H7 (cell line): ENCODE data around the gene F11R. TPM values are rescaled to one million over a fixed set of nuclear protein-coding genes. Genes with fewer than 3 reads are reported as not detected.

Experiments used
- DNase-seq: peaks from one replicate; pipeline ENCODE4 v3.0.0; 2012
- H3K27me3 ChIP-seq: 2 replicates; pipeline ENCODE4 v1.6.0; 2011; ENCODE audit warnings: mild to moderate bottlenecking, low read length; ENCODE audit not compliant: control insufficient read depth, insufficient read depth
- H3K36me3 ChIP-seq: replicated peaks from 2 replicates; pipeline ENCODE4 v1.5.1; 2011; ENCODE audit warnings: low read length; ENCODE audit not compliant: control insufficient read depth, insufficient read depth
- H3K4me3 ChIP-seq: 2 replicates; pipeline ENCODE4 v1.5.1; 2011; ENCODE audit warnings: low read depth, mild to moderate bottlenecking, control low read depth, low read length, moderate library complexity; ENCODE audit not compliant: insufficient read depth
- total RNA-seq: library from RNA; depleted of rRNA; stranded (reverse); fragments of >200 nt; shearing (Covaris generic); gene quantifications from 2 replicates; pipeline ENCODE4 v1.2.3, GENCODE V29; 2014

Gene F11R
- total RNA-seq, 1 experiment from 2014 or later, result 211 TPM

DNA sequence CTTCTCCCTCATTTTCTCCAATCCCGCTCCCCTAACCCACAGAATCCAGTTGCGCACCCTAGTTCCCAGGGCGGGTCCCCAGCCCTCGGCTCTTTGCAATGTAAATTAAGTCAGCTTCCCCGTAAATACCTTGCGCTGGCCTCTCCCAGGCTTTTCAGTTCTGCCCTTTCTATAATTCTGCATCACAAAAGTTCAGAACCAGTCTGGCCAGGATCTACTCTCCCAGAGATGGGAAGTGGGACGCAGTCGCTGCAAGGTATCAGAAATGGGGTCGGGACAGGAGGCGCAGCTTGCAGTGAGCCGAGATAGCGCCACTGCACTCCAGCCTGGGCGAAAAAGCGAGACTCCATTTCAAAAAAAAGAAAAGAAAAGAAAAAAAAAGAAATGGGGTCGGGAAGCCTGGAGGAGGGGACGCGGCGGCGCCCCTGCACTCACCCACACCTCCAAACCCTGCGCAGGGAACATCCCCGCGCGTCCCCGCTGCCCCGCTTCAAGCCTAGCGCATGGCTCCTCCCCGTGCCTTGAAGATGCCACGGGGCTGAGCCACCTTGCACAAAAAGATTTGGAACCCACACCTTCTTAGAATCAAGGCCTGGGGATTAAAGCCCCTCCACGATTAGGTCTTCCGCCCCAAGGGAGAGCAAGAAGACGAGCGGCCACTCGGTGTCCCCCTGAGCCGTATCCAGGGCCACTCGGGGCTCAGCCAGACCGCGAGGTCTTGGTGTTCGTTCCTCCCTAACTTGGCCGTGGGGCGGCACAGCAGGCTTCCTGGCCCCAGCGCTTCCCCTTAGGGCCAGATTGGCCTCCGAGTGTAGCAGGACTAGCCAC, 39.2 kb downstream of the F11R start:
- Histone ChIP-seq H3K36me3 (no peaks in the 10 kb centered on the region), H3K27me3 (no peaks in the 10 kb centered on the region), H3K4me3 (peak overlapping the region; percentile 42)
- DNase-seq, result peak; percentile 72

DNA sequence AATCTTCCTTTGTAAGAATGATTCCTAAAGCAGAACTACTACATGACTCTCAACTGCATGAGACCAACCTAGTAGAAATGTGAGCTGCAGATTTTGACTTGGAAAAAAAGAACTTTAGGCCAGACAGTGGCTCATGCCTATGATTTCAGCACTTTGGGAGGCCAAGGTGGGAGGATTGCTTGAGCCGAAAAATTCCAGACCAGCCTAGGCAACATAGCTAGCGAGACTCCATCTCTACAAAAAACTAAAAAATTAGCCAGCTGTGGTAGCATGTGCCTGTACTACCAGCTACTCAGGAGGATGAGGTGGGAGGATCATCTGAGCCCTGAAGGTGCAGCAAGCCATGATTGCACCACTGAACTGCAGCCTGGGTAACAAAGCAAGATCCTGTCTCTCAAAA, 41.7 kb downstream of the F11R start:
- Histone ChIP-seq H3K27me3 (no peaks in the 10 kb centered on the region), H3K4me3 (no peak overlapping the region), H3K36me3 (no peaks in the 10 kb centered on the region)
- no peak for DNase-seq

DNA sequence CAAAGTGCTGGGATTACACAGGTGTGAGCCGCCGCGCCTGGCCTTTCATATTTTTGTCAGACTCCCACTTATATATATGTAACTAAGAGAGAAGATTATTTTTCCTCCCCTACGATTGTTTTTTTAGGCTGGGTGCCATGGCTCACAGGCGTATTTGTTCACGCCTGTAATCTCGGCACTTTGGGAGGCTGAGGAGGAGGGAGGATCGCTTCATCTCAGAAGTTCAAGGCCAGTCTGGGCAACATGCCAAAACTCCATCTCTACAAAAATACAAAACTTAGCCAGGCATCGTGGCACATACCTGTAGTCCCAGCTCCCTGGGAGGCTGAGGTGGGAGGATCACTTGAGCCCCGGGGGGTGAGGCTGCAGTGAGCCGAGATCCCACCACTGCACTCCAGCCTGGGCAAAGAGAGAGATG, 42.4 kb downstream of the F11R start:
- no peak for DNase-seq

DNA sequence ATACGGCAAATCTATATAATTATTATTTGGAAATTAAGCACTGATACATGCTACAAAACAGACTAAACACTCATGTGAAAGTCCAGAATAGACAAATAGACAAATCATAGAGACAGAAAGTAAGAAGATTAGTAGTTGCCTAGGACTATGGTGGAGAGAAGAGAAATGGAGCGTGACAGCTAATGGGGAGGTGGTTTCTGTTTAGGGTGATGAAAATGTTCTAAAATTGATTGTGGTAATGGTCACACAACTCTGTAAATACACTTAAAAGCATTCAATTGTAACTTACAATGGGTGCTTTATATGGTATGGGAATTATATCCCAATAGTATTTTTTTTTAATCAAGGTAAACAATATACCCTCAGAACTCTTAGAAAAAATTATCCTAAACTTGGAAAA, 45.9 kb downstream of the F11R start:
- DNase-seq, result no peak
- no peaks in the 10 kb centered on the region for H3K36me3 ChIP-seq
- no peak overlapping the region for H3K4me3 ChIP-seq
- H3K27me3 ChIP-seq, result no peaks in the 10 kb centered on the region

More for the DNA sequence above, 42.4 kb downstream of the F11R start:
- Histone ChIP-seq H3K4me3 (no peak overlapping the region), H3K27me3 (no peaks in the 10 kb centered on the region), H3K36me3 (no peaks in the 10 kb centered on the region)

DNA sequence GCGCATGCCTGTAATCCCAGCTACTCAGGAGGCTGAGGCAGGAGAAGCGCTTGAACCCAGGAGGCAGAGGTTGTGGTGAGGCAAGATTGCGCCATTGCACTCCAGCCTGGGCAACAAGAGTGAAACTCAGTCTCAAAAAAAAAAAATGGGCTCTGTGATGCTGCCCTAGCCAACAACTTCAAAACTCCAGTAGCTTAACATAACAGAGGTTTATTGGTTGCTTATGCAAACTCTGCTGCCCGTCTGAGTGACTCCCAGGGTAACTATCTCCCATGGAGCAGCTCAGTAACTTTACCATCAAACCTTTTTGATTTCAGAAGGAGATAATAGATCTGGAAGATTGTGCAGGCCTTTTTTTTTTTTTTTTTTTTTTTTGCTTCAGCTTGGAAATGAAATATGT, 47.5 kb downstream of the F11R start:
- no peak overlapping the region for H3K4me3 ChIP-seq
- no peaks in the 10 kb centered on the region for H3K27me3 ChIP-seq
- no peaks in the 10 kb centered on the region for H3K36me3 ChIP-seq
- no peak for DNase-seq

DNA sequence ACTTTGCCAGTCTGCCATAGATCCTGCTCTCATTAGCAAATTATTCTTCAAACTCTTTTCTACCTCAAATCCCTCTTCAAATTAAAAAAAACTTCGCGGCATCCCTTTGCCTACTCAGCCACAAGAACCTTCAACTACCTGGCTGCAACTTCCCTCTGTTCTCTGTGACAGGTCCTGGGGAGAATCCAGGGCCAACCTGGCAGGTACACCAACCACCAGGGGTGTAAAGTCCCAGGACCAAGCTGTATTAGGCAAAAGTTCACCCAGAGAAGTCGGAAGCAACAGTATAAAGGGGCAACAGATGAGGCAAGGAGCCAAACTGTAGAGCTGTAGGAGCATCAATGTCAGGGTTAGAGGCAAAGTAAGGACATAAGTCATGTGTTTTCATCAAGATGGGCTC, 48.0 kb downstream of the F11R start:
- DNase-seq, result no peak

DNA sequence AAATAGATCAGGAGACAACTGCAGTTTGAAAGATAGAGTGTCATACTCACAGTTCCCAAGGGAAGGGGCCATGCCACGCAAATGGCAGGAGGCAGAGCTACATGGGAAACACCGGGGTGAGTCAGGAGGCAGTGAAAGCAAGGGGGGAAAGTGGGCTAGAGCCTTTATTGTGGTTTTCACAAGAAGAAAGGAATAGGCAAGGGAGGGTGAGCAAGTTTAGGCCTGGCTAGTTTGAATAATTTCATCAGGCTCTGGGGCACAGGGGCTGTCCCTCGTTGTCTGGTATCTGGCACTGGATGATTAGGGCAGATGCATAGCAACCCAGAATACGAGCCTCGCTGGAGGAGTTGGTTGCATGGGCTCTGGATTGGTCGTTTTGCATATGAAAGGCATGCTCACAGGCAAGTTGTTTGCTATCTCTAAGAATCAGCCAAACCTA, 49.3 kb downstream of the F11R start:
- H3K4me3 ChIP-seq, result no peak overlapping the region
- no peaks in the 10 kb centered on the region for H3K27me3 ChIP-seq
- DNase-seq, result peak; percentile 66
- H3K36me3 ChIP-seq, result no peaks in the 10 kb centered on the region

More for the DNA sequence above, 48.0 kb downstream of the F11R start:
- Histone ChIP-seq H3K27me3 (no peaks in the 10 kb centered on the region), H3K4me3 (no peak overlapping the region), H3K36me3 (no peaks in the 10 kb centered on the region)

DNA sequence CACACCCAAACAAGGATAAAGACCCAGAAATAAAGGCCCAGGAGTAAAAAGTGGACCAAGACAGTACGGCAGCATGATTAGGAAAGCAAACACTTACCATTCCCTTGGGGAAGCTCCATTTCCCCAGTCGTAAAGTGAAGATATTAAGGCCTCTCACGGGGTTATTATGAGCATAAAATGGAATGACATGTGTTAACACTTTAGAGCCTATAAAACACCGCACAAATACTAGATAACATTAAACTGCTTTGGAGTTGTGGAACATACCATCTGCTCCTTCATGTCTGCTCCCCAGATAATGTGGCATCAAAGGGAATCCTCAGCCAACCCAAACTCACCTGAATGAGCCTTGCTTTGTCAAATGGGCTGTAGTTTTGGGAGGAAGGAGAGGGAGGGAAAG, 57.4 kb downstream of the F11R start:
- DNase-seq, result no peak
- Histone ChIP-seq H3K4me3 (no peak overlapping the region), H3K27me3 (no peaks in the 10 kb centered on the region), H3K36me3 (no peaks in the 10 kb centered on the region)

DNA sequence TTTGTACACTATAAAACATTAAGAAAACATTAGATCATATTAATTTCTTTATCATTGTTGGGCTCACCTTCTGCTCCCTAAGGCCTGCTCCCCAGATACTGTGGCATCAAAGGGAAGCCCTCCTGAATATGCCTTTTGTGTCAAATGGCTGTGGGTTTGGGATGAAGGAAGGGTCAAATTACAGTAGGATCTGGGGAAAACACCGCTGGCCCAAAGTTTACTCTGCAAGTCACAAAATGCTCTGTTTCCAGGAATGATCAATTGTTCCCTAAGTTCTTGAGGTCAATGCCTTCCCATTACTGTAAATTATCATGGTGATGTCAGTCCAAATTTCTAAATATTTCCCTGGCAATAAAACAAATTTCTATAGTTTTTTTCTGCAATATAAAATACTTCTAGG, 59.5 kb downstream of the F11R start:
- Histone ChIP-seq H3K27me3 (no peaks in the 10 kb centered on the region), H3K4me3 (no peak overlapping the region), H3K36me3 (no peaks in the 10 kb centered on the region)
- no peak for DNase-seq

DNA sequence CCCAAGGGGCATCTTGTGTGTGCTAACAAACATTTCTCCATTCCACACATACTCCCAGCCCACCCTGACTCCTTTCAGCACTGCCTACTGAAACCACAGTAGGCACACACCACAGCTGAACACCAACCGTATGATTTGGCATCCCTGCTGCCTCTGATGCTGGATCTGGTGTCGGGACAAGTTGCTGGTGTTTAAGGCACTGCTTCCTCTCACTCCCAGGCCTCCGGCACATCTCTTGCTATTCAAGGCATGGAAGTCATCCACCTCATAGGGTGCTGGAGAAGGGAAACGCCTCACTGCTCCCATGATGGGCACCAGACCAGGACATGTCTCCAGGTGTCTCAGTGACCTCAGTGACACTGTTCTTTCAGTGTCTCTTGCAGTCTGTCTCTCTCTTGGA, 64.0 kb downstream of the F11R start:
- DNase-seq, result no peak
- H3K27me3 ChIP-seq, result no peaks in the 10 kb centered on the region
- no peak overlapping the region for H3K4me3 ChIP-seq
- H3K36me3 ChIP-seq, result no peaks in the 10 kb centered on the region

DNA sequence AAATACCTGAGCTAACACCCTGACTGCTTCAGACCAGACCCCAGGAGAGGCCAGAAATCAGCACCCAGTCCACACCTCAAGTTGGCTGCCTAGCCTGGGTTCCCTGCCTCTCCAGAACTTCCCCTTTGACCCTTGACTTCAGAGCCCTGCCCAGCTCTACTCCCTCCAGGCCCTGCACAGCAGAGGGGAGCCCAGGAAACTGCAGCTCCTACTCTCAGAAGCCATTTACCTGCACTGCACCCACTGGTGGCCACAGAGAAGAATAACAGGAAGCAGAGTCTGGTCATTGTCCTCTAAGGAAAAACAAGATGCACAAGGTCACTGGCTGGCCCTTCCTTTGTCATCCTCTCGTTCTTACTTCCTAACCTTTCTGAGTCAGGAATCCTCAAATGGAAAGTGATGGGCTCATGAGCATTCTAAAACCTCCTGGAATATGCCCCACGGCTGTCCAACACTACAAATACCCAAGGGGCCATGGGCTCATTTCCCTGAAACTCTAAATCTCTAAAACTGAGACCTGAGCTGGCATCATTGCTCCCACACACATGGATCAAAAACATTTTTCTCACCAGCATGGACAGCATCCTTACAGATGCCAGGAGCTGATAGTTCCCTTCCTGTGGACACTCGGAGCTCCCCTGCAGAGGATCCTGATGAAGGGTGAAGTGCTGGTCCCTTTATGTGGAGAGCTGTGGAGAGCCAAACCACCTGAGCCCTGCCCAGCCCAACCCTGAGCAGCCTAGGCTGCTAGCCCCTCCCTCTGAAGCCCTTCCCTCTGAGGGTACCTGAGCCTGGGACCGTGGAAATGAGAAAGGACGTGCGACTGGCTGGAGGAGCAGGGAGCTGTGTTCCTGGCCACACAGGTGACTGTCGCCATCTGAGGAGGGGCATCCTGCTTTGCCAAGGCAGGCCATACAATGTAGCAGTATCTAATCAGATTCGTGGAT, 66.5 kb downstream of the F11R start, which contains the start of gene ITLN2:
Gene ITLN2, minus strand, starts transcription at position 652 of the 947 bp plus-strand sequence. Its CDS starts 68 bp downstream, at position 584.
- Histone ChIP-seq H3K4me3 (no peak within 1 kb of the TSS), H3K27me3 (no peaks in the 10 kb centered on the region; the same call in 1 of the 2 replicates)
- DNase-seq, result peak; percentile 72

DNA sequence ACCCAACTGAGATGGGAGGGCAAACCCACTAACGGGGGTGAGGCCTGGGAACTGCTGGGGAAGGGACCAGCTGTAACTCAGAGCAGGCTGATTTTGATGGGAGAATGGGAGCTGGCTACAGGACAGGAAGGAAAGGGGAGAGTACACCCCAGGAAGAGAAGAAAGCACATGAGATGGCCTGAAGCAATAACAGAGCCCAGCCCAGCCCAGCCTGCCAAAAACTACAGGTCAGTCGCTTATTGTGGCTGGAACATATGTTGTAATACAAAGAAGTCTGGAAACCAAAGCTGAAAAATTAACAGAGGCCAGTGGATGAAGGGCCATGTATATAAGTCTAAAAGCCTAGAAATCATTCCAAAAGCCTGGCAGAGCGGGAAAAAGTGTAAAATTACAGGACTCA, 67.9 kb downstream of the F11R start:
- Histone ChIP-seq H3K27me3 (no peaks in the 10 kb centered on the region; the same call in 1 of the 2 replicates), H3K36me3 (no peaks in the 10 kb centered on the region), H3K4me3 (no peak overlapping the region)
- DNase-seq, result no peak

More for the DNA sequence above, 66.5 kb downstream of the F11R start, which contains the start of gene ITLN2:
- no peaks in the 10 kb centered on the region for H3K36me3 ChIP-seq

DNA sequence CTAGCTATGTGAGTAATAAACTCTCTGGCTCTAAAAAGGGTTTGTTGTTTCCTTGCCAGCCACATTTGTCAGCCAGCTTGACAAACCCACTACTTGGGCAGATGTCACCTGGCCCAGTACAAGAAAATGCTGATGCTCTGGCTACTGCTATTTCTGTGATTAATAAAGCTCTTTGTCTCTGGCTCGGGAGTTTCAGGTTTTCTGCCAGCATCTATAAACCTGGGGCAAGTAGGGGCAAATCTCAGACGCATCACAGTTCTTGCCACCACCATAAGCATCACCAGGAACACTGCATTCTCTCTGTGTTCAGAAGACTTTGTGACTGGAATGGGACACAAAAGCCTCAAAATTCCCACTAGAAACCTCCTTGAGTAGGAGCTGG, 68.8 kb downstream of the F11R start:
- DNase-seq, result no peak
- Histone ChIP-seq H3K27me3 (no peaks in the 10 kb centered on the region; the same call in 1 of the 2 replicates), H3K36me3 (no peaks in the 10 kb centered on the region), H3K4me3 (no peak overlapping the region)

DNA sequence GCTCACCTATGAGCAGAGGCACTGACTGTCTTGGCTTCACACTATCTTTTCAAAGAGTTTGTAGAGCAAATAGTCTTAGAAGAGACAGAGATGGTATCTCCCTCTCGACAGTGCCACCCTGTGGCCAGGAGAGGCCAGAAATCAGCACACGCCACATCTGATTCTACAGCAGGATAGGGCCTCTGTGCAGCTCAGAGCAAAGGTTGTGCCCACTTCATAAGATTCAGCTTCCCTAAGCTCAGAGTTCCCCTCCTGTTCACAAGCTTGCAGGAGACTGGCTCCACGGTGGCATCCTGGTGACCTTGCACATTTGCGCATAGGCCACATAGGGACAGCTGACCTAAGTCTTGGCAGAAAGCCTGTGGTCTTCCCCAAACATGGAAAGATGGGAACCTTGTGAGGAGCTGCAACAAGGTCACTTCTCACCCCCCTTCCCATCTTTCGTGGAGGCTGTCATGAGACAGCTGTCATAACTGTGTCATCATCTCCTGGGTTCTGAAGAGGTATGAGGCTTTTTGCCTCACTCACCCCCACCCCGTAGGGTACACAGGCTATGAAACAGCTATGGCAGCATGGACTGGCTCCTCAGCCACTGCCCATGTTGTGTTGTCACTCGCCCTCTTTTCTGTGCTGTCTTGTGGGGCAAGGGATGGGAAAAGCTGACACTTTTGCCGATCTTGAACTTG, 69.4 kb downstream of the F11R start:
- DNase-seq, result peak; percentile 64
- Histone ChIP-seq H3K4me3 (no peak overlapping the region), H3K36me3 (no peaks in the 10 kb centered on the region), H3K27me3 (no peaks in the 10 kb centered on the region; the same call in 1 of the 2 replicates)
